ENCODE measurements around the gene PRODH2. TPM values are rescaled to one million over a fixed set of nuclear protein-coding genes. Genes with fewer than 3 reads are reported as not detected.

PRODH2 gene
- total and polyA plus RNA-seq, 5 donors from 2014 or later = not detected

DNA sequence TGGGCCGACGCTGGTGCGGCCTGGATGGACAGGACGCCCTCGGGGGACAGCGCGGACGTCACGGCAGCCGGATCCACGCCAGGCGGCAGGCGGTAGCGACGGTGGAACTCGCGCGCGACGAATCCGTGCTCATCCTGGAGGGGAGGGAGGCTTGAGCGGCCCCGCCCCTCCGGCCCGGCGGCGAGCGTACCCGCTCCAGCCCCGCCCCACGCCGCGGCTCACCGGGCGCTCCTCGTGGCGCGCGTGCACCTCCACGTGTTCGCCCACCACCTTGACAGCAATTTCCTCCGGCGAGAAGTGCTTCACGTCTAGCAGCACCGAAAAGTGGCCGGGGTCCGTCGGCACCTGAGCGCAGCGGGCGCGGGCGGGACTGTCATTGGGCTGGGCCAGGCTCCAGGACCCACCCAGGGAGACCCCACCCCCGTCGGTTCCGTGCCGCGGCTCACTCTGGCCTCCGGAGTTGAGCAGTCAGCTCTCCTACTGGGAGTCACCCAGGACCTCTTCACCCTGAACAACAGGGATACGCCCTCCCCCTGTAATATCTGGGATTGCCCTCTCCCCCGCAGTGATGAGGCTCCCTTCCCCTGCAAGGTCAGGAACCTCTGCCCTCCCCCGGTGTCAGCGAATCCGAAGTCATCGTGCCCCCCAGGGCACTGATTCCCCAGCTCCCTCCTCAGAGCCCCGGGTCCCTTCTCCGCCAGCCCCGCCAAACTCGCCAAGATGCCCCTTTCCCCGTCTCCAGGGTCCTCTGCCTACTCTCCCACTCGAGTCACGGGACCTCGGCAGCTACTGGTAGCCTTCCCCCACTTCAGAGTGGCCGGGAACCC lies 56.9 kb downstream of the PRODH2 start:
- H3K4me1 Mint-ChIP-seq = peaks cover 0 to 46% (median 6%) of the 10 kb centered on the region in 4 donors
- ATAC-seq (ENCODE audit: low read depth in 2 of 2) (no peak), DNase-seq (peak; percentile 56 to 64 (median 63))
- H3K4me1 ChIP-seq (ENCODE audit: control insufficient read depth, insufficient read depth, low read length, poor library complexity, severe bottlenecking) = peaks cover 44% of the 10 kb centered on the region
- H3K27ac Mint-ChIP-seq = peak overlapping the region in 2 of 3 donors; percentile 47 to 59
- no peaks in the 10 kb centered on the region for H3K36me3 Mint-ChIP-seq
- peak overlapping the region in 3 of 4 donors; percentile 43 to 70 (median 52) for H3K4me3 Mint-ChIP-seq
- H3K9me3 Mint-ChIP-seq = no peaks in the 10 kb centered on the region
- no peak overlapping the region for H3K27ac ChIP-seq (ENCODE audit: insufficient read depth, low read length, poor library complexity, severe bottlenecking)
- no peaks in the 10 kb centered on the region for H3K27me3 ChIP-seq (ENCODE audit: control insufficient read depth, insufficient read depth, low read length)
- H3K9me3 ChIP-seq (ENCODE audit: control insufficient read depth in 2 of 2, low read length in 2 of 2) = no peaks in the 10 kb centered on the region
- peaks cover 17% of the 10 kb centered on the region for H3K36me3 ChIP-seq (ENCODE audit: control insufficient read depth, insufficient read depth, low read length)
- H3K4me3 ChIP-seq (ENCODE audit: low read depth, low read length) = no peak overlapping the region
- peaks cover 6% of the 10 kb centered on the region for H3K27me3 Mint-ChIP-seq

DNA sequence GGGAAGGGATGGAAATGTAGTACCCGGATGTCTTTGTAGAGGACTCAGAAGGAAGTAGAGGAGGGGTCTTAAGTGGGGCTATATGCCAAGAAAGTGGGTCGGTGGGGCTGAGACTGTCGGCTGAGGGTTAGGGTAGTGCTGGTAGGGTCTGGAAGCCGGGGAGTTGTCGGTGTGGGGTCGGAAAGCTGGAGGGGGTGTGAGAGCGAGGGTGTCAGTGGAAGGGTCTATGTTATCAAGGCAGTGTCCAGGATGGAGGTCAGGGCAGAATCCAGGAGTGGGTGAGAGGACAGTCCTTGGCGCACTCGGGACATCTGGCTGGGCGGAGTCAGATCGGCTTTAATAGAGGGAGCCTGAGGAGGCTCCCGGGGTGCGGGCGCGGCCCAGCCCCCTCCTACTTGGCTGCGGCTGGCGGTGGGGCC lies 57.5 kb downstream of the PRODH2 start:
- Histone ChIP-seq H3K36me3 (ENCODE audit: control insufficient read depth, insufficient read depth, low read length) (peaks cover 14% of the 10 kb centered on the region), H3K27ac (ENCODE audit: insufficient read depth, low read length, poor library complexity, severe bottlenecking) (no peak overlapping the region), H3K4me1 (ENCODE audit: control insufficient read depth, insufficient read depth, low read length, poor library complexity, severe bottlenecking) (peaks cover 44% of the 10 kb centered on the region), H3K4me3 (ENCODE audit: low read depth, low read length) (no peak overlapping the region), H3K9me3 (ENCODE audit: control insufficient read depth in 2 of 2, low read length in 2 of 2) (no peaks in the 10 kb centered on the region), H3K27me3 (ENCODE audit: control insufficient read depth, insufficient read depth, low read length) (no peaks in the 10 kb centered on the region)
- Mint-ChIP-seq H3K27me3 (peaks cover 6% of the 10 kb centered on the region), H3K4me1 (peaks cover 0 to 42% (median 6%) of the 10 kb centered on the region in 4 donors), H3K9me3 (no peaks in the 10 kb centered on the region), H3K4me3 (peak overlapping the region in 2 of 4 donors; percentile 52 to 70), H3K27ac (no peak overlapping the region), H3K36me3 (no peaks in the 10 kb centered on the region)
- ATAC-seq (ENCODE audit: low read depth in 2 of 2) = no peak
- DNase-seq = no peak

DNA sequence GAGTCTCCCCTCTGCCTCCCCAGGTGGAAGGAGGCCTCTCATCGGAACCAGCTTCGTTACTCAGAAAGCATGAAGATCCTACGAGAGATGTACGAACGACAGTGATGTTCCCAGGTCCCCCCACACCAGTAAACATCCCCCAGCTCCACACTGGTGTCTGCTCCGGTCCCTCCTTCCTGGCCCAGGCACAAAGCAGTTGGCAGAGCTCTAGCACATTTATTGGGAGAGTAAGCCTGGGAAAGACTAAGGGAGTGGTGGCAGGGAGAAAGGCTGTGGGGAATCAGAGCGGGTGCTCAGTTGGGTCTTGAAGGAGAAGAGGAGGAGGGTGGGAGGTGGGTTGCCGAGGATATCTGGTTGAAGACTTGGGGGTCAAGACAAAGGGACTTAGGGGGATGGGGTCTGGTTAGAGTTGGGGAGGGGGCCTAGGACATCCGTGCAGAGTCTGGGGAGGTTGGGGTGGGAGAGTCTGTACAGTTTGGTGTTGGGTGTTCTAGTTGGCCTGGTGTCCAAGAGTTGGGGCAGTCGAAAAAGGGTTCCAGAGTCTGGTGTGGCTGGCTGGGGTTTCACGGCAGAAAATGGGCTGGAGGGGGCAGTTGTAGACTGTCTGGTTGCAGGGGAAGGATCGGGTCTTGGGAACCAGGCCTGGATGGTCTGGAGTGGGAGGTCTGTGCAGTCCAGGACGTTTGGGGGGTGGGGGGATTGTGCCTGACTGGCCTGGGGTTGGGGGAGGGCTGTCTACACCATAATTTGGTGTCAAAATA lies 58.1 kb downstream of the PRODH2 start:
- no peak for ATAC-seq (ENCODE audit: low read depth in 2 of 2)
- Histone ChIP-seq H3K27ac (ENCODE audit: insufficient read depth, low read length, poor library complexity, severe bottlenecking) (no peak overlapping the region), H3K36me3 (ENCODE audit: control insufficient read depth, insufficient read depth, low read length) (peaks cover 14% of the 10 kb centered on the region), H3K4me1 (ENCODE audit: control insufficient read depth, insufficient read depth, low read length, poor library complexity, severe bottlenecking) (peaks cover 41% of the 10 kb centered on the region), H3K9me3 (ENCODE audit: control insufficient read depth in 2 of 2, low read length in 2 of 2) (no peaks in the 10 kb centered on the region), H3K4me3 (ENCODE audit: low read depth, low read length) (no peak overlapping the region), H3K27me3 (ENCODE audit: control insufficient read depth, insufficient read depth, low read length) (no peaks in the 10 kb centered on the region)
- H3K27me3 Mint-ChIP-seq = peaks cover 6% of the 10 kb centered on the region
- H3K36me3 Mint-ChIP-seq = no peaks in the 10 kb centered on the region
- no peaks in the 10 kb centered on the region for H3K9me3 Mint-ChIP-seq
- H3K27ac Mint-ChIP-seq = no peak overlapping the region
- no peak for DNase-seq
- H3K4me1 Mint-ChIP-seq = peaks cover 0 to 43% (median 6%) of the 10 kb centered on the region in 4 donors
- H3K4me3 Mint-ChIP-seq = peak overlapping the region in 1 of 4 donors; percentile 43

DNA sequence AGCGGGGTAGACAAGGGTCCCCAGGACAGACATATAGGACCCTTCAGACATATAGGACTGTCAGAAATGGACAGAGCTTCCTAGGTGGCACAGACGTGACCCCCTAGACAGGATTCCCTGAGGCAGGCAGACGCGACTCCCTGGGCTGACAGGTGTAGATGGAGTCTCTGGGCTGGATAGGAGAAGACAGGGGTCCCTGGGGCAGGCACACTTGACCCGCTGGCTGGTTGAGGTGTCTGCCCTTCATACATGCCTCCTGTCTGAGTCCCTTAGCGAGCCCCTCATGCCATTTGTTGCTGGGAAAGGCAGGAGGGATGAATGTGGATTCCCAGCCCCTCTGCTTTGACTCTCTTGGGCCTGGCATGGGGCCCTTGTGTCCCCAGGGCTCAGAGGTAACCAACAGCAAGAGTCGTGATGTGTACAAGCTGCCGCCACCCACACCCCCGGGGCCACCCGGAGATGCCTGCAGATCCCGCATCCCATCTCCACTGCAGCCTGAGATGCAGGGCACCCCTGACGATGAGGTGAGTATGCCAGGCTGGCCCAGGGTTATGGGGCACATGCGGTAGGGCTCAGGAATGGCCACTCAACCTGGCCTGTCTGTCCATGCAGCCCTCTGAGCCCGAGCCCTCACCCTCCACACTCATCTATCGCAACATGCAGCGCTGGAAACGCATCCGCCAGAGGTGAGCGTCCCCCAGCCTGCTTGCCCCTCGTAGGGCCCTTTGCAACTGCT lies 58.8 kb downstream of the PRODH2 start:
- Histone ChIP-seq H3K27me3 (ENCODE audit: control insufficient read depth, insufficient read depth, low read length) (no peaks in the 10 kb centered on the region), H3K36me3 (ENCODE audit: control insufficient read depth, insufficient read depth, low read length) (peaks cover 14% of the 10 kb centered on the region), H3K4me1 (ENCODE audit: control insufficient read depth, insufficient read depth, low read length, poor library complexity, severe bottlenecking) (peaks cover 40% of the 10 kb centered on the region), H3K27ac (ENCODE audit: insufficient read depth, low read length, poor library complexity, severe bottlenecking) (no peak overlapping the region), H3K4me3 (ENCODE audit: low read depth, low read length) (no peak overlapping the region), H3K9me3 (ENCODE audit: control insufficient read depth in 2 of 2, low read length in 2 of 2) (no peaks in the 10 kb centered on the region)
- no peak for DNase-seq
- no peaks in the 10 kb centered on the region for H3K36me3 Mint-ChIP-seq
- H3K4me3 Mint-ChIP-seq = peak overlapping the region in 1 of 4 donors; percentile 65
- no peak for ATAC-seq (ENCODE audit: low read depth in 2 of 2)
- no peaks in the 10 kb centered on the region for H3K9me3 Mint-ChIP-seq
- H3K27me3 Mint-ChIP-seq = peaks cover 6% of the 10 kb centered on the region
- peaks cover 0 to 42% (median 6%) of the 10 kb centered on the region in 4 donors for H3K4me1 Mint-ChIP-seq
- no peak overlapping the region for H3K27ac Mint-ChIP-seq

DNA sequence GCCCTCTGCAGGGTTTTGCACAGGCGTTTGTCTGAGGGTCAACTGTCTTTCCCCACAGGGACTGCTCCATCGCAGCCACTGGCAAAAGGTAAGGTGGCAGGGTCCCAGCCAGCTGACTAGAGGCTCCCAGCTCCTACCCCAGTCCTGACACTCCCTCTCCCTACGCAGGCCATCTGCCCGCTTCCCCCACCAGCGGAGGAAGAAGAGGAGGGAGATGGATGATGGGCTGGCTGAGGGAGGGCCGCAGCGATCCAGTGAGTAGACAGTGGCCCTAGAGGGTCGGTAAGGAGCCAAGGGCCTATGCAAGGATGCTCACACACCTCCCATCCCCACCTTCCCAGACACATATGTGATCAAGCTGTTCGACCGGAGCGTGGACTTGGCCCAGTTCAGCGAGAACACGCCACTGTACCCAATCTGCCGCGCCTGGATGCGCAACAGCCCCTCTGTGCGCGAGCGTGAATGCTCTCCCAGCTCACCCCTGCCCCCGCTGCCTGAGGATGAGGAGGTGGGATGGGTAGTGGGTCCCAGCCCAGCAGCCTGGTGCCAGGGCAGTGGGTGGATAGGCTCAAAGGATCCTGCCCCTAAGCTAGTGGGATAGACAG lies 59.8 kb downstream of the PRODH2 start:
- Mint-ChIP-seq H3K36me3 (peaks cover 3% of the 10 kb centered on the region), H3K9me3 (no peaks in the 10 kb centered on the region), H3K4me3 (peak overlapping the region in 1 of 4 donors; percentile 65), H3K27me3 (peaks cover 2% of the 10 kb centered on the region), H3K27ac (no peak overlapping the region), H3K4me1 (peaks cover 4 to 46% (median 10%) of the 10 kb centered on the region in 4 donors)
- H3K9me3 ChIP-seq (ENCODE audit: control insufficient read depth in 2 of 2, low read length in 2 of 2) = no peaks in the 10 kb centered on the region
- DNase-seq = no peak
- peaks cover 39% of the 10 kb centered on the region for H3K4me1 ChIP-seq (ENCODE audit: control insufficient read depth, insufficient read depth, low read length, poor library complexity, severe bottlenecking)
- no peaks in the 10 kb centered on the region for H3K27me3 ChIP-seq (ENCODE audit: control insufficient read depth, insufficient read depth, low read length)
- H3K36me3 ChIP-seq (ENCODE audit: control insufficient read depth, insufficient read depth, low read length) = peaks cover 14% of the 10 kb centered on the region
- no peak for ATAC-seq (ENCODE audit: low read depth in 2 of 2)
- H3K4me3 ChIP-seq (ENCODE audit: low read depth, low read length) = no peak overlapping the region
- H3K27ac ChIP-seq (ENCODE audit: insufficient read depth, low read length, poor library complexity, severe bottlenecking) = no peak overlapping the region

DNA sequence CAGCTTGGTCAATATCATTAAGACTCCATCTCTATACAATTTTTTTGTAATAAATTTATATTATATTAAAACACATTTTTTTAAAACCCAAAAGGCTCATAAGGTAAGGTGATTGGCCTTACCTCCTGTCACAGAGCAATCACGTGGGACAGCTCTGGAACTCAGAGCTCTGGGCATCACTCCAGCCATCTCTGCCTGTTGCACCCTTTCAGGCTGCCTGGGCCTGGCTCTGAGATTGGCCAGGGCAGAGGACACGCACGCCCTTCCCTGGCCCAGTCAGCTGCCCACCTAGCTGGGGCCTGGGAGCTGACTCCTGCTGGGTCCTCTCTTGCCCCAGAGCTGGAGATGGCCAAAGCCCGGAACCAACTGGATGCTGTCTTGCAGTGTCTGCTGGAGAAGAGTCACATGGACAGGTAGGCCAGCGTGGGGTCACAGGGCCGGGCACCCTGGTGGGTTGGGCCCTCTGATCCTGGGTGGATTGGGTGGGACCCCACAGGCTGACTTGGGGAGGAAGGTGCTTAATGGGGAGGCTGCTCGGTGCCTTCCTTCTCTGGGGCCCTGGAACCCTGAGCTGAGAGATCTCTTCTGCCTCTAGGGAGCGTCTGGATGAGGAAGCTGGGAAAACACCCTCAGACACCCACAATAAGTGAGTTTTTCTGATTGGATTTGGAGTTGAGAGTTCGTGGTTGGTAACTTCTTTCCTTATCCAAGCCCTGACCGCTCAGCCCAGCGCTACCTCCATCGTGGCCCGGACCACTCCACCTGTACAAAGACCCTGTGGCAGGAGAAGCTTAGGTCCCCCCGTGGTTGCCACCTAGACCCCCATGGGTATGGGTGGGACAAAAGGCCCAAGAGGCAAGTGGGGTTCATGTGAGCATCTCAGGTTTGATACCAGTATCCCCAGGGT lies 60.6 kb downstream of the PRODH2 start:
- H3K36me3 ChIP-seq (ENCODE audit: control insufficient read depth, insufficient read depth, low read length) = peaks cover 14% of the 10 kb centered on the region
- no peaks in the 10 kb centered on the region for H3K27me3 ChIP-seq (ENCODE audit: control insufficient read depth, insufficient read depth, low read length)
- H3K27ac ChIP-seq (ENCODE audit: insufficient read depth, low read length, poor library complexity, severe bottlenecking) = no peak overlapping the region
- Mint-ChIP-seq H3K36me3 (peaks cover 3% of the 10 kb centered on the region), H3K27ac (no peak overlapping the region), H3K9me3 (no peaks in the 10 kb centered on the region), H3K4me3 (peak overlapping the region in 1 of 4 donors; percentile 44), H3K4me1 (peaks cover 5 to 44% (median 8%) of the 10 kb centered on the region in 4 donors), H3K27me3 (no peaks in the 10 kb centered on the region)
- H3K4me3 ChIP-seq (ENCODE audit: low read depth, low read length) = no peak overlapping the region
- peaks cover 36% of the 10 kb centered on the region for H3K4me1 ChIP-seq (ENCODE audit: control insufficient read depth, insufficient read depth, low read length, poor library complexity, severe bottlenecking)
- H3K9me3 ChIP-seq (ENCODE audit: control insufficient read depth in 2 of 2, low read length in 2 of 2) = no peaks in the 10 kb centered on the region
- DNase-seq (no peak), ATAC-seq (ENCODE audit: low read depth in 2 of 2) (no peak)

Data from CD4-positive, CD25-positive, alpha-beta regulatory T cell (primary cell).